RWPE2 (cell line): ENCODE measurements around the gene DSC2.
A peak's percentile ranks its signal among the peaks of the same experiment; 100 is the strongest.

ENCODE experiments used
- ATAC-seq: fragments of 200-7000 bp; cut with Tn5 transposase; 3 replicates; pipeline ENCODE4 v1.9.1; 2021; ENCODE audit warnings: low read depth
- DNase-seq: peaks from one replicate; pipeline ENCODE4 v3.0.0-alpha.2; 2020; ENCODE audit warnings: low spot score
- H3K27ac ChIP-seq: fragments of 450-650 bp; 2 replicates; pipeline ENCODE4 v1.5.1; 2017; ENCODE audit warnings: mild to moderate bottlenecking; ENCODE audit not compliant: poor library complexity, severe bottlenecking
- H3K27me3 ChIP-seq: fragments of 250-450 bp; sonication (Bioruptor Pico); 2 replicates; pipeline ENCODE4 v1.5.1; 2021; ENCODE audit warnings: mild to moderate bottlenecking, moderate library complexity; ENCODE audit not compliant: insufficient read depth, poor library complexity, severe bottlenecking
- H3K36me3 ChIP-seq: fragments of 250-450 bp; sonication (Bioruptor Pico); 2 replicates; pipeline ENCODE4 v1.5.1; 2020; ENCODE audit warnings: low read depth, mild to moderate bottlenecking, moderate library complexity
- H3K4me1 ChIP-seq: fragments of 250-450 bp; sonication (Bioruptor Pico); 2 replicates; pipeline ENCODE4 v1.5.1; 2021; ENCODE audit warnings: mild to moderate bottlenecking, moderate library complexity; ENCODE audit not compliant: insufficient read depth, poor library complexity, severe bottlenecking
- H3K4me3 ChIP-seq: fragments of 250-450 bp; sonication (Bioruptor Pico); 2 replicates; pipeline ENCODE4 v1.5.1; 2021; ENCODE audit warnings: mild to moderate bottlenecking, moderate library complexity; ENCODE audit not compliant: severe bottlenecking
- H3K9me3 ChIP-seq: fragments of 250-450 bp; sonication (Bioruptor Pico); 2 replicates; pipeline ENCODE4 v1.5.1; 2021; ENCODE audit warnings: mild to moderate bottlenecking, moderate library complexity; ENCODE audit not compliant: severe bottlenecking
- CTCF ChIP-seq: fragments of 450-650 bp; IDR thresholded peaks from one replicate; pipeline ENCODE4 v1.5.1; 2017; ENCODE audit warnings: mild to moderate bottlenecking, moderate library complexity; ENCODE audit not compliant: poor library complexity, severe bottlenecking

DSC2 gene

DNA sequence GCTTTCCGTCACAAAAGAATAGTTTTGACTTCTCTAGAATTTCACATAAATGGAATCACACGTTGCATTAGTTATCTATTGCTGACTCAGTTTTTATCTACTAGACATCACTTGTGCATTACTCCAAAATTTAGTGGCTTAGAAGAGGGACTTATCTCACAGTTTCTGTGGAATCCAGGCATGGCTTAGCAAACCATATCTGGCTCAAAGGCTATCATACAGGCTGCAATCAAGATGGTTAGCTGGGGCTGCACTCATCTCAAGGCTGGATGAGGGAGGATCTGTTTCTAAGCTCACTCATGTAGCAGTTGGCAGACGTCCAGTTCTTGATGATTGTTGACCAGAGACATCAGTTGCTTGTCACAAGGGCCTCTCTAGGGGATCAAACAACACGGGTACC lies 53.0 kb downstream of the DSC2 start:
- Histone ChIP-seq H3K9me3 (no peaks in the 10 kb centered on the region), H3K27ac (no peak overlapping the region), H3K36me3 (no peaks in the 10 kb centered on the region), H3K27me3 (no peaks in the 10 kb centered on the region), H3K4me3 (no peak overlapping the region), H3K4me1 (peaks cover 30% of the 10 kb centered on the region)
- no peak for TF ChIP-seq CTCF
- ATAC-seq (no peak), DNase-seq (no peak)

GRCh38 chr18:31048216-31048615 lies 54.0 kb downstream of the DSC2 start:
- Histone ChIP-seq H3K9me3 (no peaks in the 10 kb centered on the region), H3K27me3 (no peaks in the 10 kb centered on the region), H3K36me3 (no peaks in the 10 kb centered on the region), H3K27ac (no peak overlapping the region), H3K4me1 (peaks cover 36% of the 10 kb centered on the region), H3K4me3 (no peak overlapping the region)
- ATAC-seq: no peak
- DNase-seq: no peak
- TF ChIP-seq CTCF: no peak

- Histone ChIP-seq H3K27ac (peak overlapping the region; percentile 9), H3K27me3 (no peaks in the 10 kb centered on the region), H3K9me3 (no peaks in the 10 kb centered on the region), H3K4me3 (no peak overlapping the region), H3K36me3 (no peaks in the 10 kb centered on the region), H3K4me1 (peaks cover 38% of the 10 kb centered on the region)
- peak; percentile 62 for DNase-seq
- no peak for TF ChIP-seq CTCF
- ATAC-seq: peak; percentile 25; the same call in 2 of the 3 replicates
Observed at GRCh38 chr18:31046916-31047315, 55.3 kb downstream of the DSC2 start.

GRCh38 chr18:31045599-31045998 lies 56.6 kb downstream of the DSC2 start:
- no peak for ATAC-seq
- no peak for DNase-seq
- Histone ChIP-seq H3K9me3 (no peaks in the 10 kb centered on the region), H3K36me3 (no peaks in the 10 kb centered on the region), H3K4me3 (no peak overlapping the region), H3K4me1 (peaks cover 38% of the 10 kb centered on the region), H3K27me3 (no peaks in the 10 kb centered on the region), H3K27ac (peak overlapping the region; percentile 40)
- TF ChIP-seq CTCF: no peak

DNA sequence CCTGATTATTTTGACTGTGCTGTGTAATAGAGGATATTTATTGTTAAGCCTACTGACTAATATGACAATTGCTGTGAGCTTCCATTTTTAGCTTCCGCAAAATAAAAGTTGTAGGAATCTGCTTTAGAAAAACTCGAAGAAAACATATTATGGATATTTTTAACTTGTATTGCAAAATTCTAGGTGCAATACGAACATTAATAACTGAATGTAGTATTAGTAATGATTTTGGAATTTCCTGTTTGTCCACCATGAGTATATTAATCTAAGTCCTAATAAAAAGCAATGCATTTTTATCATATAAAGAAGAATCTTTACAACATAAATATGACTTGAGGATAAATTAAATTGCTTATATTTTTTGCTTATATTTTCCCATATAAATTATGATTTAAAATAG lies 57.3 kb downstream of the DSC2 start:
- Histone ChIP-seq H3K4me1 (peaks cover 45% of the 10 kb centered on the region), H3K9me3 (no peaks in the 10 kb centered on the region), H3K36me3 (no peaks in the 10 kb centered on the region), H3K4me3 (no peak overlapping the region), H3K27me3 (no peaks in the 10 kb centered on the region), H3K27ac (peak overlapping the region; percentile 40)
- ATAC-seq: no peak
- TF ChIP-seq CTCF: no peak
- no peak for DNase-seq
